DMS79 treated with DMSO at 0.1 percent for 48 hours (cell line): Measurements from ENCODE around the gene DNAL1.

ENCODE experiments used
- DNase-seq: peaks from one replicate; lab custom pipeline; 2025; lab: John Stamatoyannopoulos, UW

Gene DNAL1

GRCh38 chr14:73744175-73744867, 99.5 kb downstream of the DNAL1 start:
- DNase-seq: no peak

- no peak for DNase-seq
Observed at GRCh38 chr14:73744874-73745529, 100.2 kb downstream of the DNAL1 start.

DNA sequence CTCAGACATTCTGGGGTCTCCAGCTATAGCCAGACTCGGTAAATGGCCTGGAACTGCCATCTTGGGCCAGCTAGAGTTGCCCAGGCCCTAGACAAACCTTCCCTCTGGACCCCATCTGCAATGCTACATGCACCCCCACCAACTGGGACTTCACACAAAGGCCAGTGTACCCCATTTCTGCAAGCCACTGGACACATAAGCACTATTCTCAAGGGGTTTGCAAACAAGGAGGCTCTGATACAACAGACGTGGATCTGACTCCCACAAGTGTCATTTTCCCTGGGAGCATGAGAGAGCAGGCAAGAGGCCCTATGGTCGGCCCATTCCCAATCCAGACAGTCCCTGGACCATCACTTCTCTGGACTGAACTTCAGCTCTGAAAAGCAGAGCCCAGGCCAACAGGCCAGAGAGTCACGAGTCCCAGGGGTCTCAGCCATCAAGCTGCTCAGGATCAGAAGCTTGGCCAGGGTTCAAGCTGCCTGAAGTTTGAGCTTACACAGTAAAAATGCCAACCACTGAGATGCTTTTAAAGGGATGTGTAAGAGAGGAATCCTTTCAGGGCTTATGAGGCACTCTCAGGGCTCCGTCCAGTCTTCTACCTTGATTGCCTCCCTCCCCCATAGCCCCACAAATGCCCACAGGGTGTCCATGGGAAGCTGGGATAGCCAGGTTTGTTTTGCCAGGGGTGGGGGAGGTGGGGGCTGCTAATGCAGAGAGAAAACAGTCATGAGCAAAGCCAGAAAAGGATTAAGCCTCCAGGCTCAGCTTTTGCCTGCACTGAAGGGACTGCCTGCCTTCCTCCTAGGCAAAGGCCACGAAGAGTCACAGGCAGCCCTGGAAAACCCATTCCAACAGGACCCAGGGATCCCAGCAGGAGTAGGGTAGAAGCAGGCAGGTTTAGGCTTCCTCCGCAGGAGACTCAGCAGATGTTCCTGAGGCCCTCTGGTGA, 101.1 kb downstream of the DNAL1 start:
- no peak for DNase-seq

DNA sequence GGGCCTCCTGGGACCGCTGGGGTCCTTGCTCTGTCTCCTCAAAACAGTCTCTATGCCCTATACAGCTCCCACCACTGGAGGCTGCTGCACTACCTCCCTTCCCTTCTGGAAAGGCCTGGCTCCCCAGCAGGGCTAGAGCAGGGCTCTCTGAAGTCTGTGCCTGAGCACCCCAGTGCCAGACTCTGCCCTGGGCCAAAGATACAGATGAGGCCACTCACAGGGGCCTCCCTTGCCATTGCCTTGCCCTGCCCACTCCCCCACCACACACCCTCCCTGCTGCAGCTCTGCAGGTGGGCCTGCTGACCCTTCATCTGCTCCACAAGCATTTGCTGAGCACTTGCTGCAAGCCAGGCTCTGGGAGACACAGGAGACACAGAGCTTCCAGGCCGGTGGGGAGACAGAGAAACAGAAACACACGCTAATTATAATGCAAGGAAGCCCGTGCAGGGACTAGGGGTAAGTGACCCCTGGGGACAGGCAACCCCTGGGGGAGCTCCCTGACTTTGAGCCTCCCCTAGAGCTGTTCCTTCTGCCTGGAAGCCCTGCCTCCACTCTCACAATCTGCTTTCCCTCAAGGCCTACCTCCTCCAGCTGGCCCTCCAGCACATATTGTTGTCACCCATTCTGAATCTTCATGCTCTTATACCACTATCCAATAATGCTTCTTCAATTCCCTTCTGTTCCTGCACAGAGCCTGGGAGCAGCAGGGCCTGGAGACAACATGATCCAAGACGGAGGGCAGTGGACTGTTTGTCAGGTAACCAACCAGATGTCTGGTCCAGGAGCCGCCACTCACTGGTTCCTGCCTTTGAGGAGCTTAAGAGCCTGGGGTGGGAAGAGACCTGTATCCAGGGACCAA, 102.0 kb downstream of the DNAL1 start:
- DNase-seq: no peak

GRCh38 chr14:73747379-73748211, 102.8 kb downstream of the DNAL1 start:
- no peak for DNase-seq

- no peak for DNase-seq
Observed at GRCh38 chr14:73748858-73749357, 104.1 kb downstream of the DNAL1 start.

DNA sequence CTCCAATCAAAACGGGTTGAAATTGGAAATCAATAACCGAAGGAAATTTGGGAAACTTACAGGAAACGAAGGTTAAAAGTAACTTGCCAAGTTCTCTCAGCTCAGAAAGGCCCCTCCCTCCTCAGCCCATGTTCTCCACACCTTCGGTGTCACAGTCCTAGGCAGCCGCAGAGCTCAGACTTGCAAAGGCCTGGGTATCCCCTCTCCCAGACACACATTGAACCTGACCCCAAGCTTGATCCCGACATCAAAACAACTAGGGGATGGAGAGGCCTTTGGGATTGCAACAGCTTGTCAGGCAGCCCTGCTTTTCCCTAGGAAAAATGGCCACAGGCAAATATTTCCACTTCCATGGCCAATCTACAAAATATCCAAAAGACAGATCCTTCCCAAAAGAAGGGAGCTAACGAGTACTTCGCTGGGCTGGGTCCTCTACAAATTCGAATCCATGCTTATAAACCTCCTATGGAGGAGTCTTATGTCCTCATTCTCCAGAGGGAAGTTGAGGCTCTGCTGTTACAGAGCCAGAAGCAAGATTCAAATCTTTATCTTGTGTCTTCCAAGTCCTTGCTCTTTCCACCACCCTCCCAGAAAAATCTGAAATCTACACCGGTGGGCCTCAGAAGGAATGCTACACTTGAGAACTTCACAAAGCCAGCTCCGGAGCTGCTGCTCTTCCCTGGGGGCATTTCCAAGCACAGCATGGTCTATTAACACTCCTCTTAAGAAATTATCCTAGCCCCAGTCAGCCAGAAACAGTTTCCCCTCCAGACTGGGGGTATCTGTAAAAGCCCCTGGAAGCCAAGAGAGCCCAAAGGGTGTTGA, 105.1 kb downstream of the DNAL1 start:
- DNase-seq: no peak

DNA sequence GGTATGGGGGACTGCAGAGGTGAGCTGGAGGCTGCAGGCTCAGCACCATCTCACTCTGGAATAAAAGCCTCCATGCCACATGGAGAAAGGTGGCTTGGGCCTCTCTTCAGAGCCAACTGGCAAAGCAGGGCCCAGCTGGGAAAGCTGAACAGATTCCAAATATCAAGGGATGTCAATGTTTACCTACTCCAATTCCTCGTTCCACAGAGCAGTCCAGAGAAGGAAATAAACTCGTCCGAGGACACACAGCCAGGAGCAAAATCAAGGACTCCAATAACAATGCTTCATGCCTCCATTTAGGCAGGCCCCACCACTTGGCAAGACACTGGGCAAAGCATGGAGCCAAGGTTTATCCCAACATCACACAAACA, 105.7 kb downstream of the DNAL1 start:
- DNase-seq: no peak

GRCh38 chr14:73751157-73751691, 106.4 kb downstream of the DNAL1 start:
- no peak for DNase-seq

DNA sequence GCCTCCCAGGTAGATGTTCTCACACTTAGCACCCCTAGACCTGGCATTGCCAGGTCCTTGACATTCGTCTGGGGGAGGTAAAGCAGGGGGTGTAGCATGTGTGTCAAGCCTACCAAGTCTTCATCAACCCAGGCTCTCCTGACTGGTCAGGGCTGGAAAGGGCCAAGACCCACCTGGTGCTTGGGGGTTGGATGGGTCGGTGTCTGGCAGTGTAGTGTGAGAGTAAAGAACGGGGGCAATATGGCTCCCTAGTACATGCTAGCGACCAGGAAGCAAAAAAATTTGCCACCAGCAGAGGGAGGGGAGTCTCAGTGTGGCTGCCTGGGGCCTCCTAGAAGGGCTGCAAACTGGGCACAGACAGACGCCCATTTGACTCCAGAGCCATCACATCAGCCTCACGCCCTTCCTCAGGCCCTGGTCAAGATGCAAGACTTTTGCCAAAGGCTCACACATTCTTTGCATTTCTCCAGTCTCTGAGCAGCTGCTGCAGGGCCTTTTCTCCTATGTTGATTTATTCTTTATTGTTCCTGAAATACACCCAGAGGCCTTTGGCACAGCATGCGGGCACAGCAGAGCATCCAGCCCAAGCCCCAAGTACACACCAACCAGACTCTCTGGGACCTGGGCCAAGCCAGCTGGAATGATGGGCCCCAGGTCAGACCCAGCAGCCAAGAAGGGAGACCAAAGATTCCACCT, 107.7 kb downstream of the DNAL1 start:
- DNase-seq: peak; percentile 67
